NK-92 treated with Interleukin-12 subunit alpha and Interleukin-12 subunit beta, amount 100 ng/mL, for 24 hours (cell line): Measurements from ENCODE around the gene PTCHD4.
"Not testable (repeated sequence)": the region's sequence is repeated elsewhere in the genome, so short reads cannot be mapped to it uniquely, and the experiment has no call there.

ENCODE experiments used
- DNase-seq: peaks from one replicate; lab custom pipeline; 2025; lab: John Stamatoyannopoulos, UW

PTCHD4 gene

GRCh38 chr6:48111143-48111506 is at the start of gene PTCHD4:
TSS of gene PTCHD4 (minus strand) at chr6:48111197. CDS start at chr6:48068957, 42,240 bp downstream.
- DNase-seq: no peak

- DNase-seq: no peak
These were observed 40.1 kb upstream of the PTCHD4 start for GRCh38 chr6:48151142-48151541.

- no peak for DNase-seq
These were observed 39.7 kb upstream of the PTCHD4 start for GRCh38 chr6:48150701-48151100.

DNA sequence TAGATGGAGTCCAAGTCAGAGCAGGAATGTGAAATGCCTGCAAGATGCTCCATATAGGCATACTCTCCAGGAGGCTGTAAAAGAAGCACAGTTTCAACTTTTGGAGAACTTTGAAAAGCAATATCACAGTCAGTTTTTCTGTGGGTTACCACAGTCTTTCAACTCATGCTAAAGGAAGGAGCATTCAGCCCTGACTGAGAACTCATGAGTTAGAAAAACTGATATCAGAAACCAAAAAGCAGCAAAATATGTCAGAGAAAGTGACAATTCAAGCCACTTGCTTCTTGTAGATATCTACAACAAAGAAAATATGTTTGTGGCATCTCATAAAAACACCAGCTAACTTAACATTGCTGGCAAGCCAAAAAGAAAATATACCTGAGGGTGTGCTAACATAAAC is 36.1 kb upstream of the PTCHD4 start:
- no peak for DNase-seq

- no peak for DNase-seq
These were observed 33.0 kb upstream of the PTCHD4 start for GRCh38 chr6:48144021-48144420.

GRCh38 chr6:48141975-48142374 is 31.0 kb upstream of the PTCHD4 start:
- no peak for DNase-seq

GRCh38 chr6:48139818-48140614 is 29.0 kb upstream of the PTCHD4 start:
- DNase-seq: no peak

DNA sequence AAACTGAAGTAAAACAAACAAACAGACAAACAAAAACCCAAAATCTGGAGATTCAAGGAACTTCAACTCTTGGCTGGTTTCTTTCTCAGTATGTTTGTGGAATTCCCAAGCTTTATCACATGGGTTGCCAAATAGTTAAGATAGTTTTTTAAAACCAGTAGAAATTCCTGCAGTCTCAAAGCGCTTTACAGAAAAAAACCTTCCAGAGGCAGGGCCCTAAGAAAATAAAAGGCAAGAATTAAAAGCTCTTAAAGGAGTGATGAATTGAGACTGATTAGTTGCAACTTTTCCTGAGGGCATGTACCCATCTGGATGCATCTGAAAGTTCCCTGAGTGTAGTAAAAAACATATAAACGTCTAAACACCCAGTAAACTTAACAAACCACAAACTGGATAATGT is 25.9 kb upstream of the PTCHD4 start:
- no peak for DNase-seq

GRCh38 chr6:48135323-48136084 is 24.5 kb upstream of the PTCHD4 start:
- no peak for DNase-seq

- DNase-seq: no peak
These were observed 23.2 kb upstream of the PTCHD4 start for GRCh38 chr6:48134246-48134645.

GRCh38 chr6:48123601-48124000 is 12.6 kb upstream of the PTCHD4 start:
- DNase-seq: no peak

GRCh38 chr6:48121983-48122749 is 11.2 kb upstream of the PTCHD4 start:
- DNase-seq: not testable (repeated sequence)

GRCh38 chr6:48116699-48117645 is 6.0 kb upstream of the PTCHD4 start:
- DNase-seq: no peak

- DNase-seq: no peak
These were observed 2.1 kb upstream of the PTCHD4 start for GRCh38 chr6:48113130-48113529.

DNA sequence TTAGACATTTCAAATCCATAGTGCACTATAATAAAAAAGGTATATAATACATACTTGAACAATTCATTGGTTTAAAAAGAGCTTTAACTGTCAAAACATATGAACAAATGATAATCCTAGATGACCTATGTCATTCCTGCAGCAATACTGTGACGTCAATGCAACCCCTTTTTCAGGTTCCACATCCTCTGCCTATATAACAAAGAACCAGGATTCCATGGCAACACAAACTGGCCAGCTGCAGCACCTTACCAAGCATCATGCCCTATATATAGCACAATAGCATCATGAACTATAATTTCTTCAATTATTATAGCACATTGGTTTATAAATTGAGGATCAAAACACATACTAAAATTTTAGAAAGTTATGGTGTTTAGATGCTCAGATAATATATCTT is 578 bp upstream of the PTCHD4 start:
- no peak for DNase-seq

- no peak for DNase-seq
These were observed 408 bp downstream of the PTCHD4 start for GRCh38 chr6:48110436-48111142.

GRCh38 chr6:48109944-48110343 is 1.1 kb downstream of the PTCHD4 start:
- DNase-seq: no peak

- DNase-seq: not testable (repeated sequence)
These were observed 8.4 kb downstream of the PTCHD4 start for GRCh38 chr6:48102476-48103195.

DNA sequence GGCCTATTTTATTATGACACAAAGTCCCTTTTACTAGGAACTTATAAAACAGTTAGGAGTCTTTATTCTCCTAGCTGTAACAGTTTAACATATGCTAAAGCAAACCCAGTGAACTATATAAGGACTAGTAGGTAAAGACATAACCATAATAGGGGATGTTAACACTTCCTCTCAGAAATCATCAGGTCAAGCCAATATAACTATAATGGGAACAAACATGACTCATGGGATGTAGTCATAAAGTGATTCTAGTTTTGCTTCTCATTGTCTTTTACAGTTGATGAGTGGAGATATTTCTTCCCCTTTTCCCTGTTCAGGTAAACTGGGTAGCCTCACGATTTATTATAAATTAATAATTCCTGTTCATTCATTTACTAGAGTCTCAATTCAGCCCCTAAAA is 9.7 kb downstream of the PTCHD4 start:
- no peak for DNase-seq

- no peak for DNase-seq
These were observed 10.5 kb downstream of the PTCHD4 start for GRCh38 chr6:48100588-48100895.
